RWPE1 (cell line): ENCODE measurements around the gene UHRF1.
A peak's percentile ranks its signal among the peaks of the same experiment; 100 is the strongest.

ENCODE experiments used
- CTCF ChIA-PET: fragments of 350-600 bp; sonication (Branson Sonifier 250); formaldehyde crosslinking; extraction: SDS; loops from one replicate; lab custom pipeline; 2021; lab: Yijun Ruan, JAX
- POLR2A ChIA-PET: fragments of 400-600 bp; formaldehyde crosslinking; extraction: SDS; loops from one replicate; lab custom pipeline; 2020; ENCODE audit warnings: antibody characterized with exemption; ENCODE audit not compliant: low non-redundant PET; lab: Yijun Ruan, JAX
- DNase-seq: peaks from one replicate; pipeline ENCODE4 v3.0.0; 2012; ENCODE audit warnings: low spot score
- H3K27ac ChIP-seq: fragments of 450-650 bp; 2 replicates; pipeline ENCODE4 v1.5.1; 2017
- CTCF ChIP-seq: fragments of 450-650 bp; conservative IDR thresholded peaks from 2 replicates; pipeline ENCODE4 v1.5.1; 2017; ENCODE audit warnings: low read depth, mild to moderate bottlenecking

Gene UHRF1

DNA sequence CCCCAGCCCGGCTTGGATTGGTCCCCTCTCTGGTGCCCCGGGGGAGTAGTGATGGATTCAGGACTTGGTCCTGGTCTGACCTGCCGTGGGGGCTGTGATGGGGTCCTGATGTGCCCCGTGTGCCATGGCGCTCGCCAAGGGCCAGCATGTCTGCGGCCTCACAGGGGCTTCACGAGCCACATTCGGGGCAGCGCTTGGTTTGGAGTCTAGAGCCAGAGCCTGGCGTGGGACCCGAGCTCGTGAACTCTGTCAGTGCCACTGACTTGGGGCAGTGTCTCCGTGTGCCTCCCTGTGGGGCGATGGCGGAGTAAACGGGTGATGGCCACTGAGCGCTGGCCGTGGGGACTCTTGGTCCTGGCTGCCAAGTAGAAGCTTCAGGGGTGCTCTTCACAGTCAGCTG, 76.8 kb downstream of the UHRF1 start:
- TF ChIP-seq CTCF = no peak
- no peak overlapping the region for H3K27ac ChIP-seq
- CTCF ChIA-PET = no interaction called here
- DNase-seq = no peak
- POLR2A ChIA-PET = no interaction called here

- CTCF ChIA-PET = no interaction called here
- H3K27ac ChIP-seq = no peak overlapping the region
- POLR2A ChIA-PET = no interaction called here
- TF ChIP-seq CTCF = no peak
- no peak for DNase-seq
Observed at GRCh38 chr19:4986471-4986891, 77.2 kb downstream of the UHRF1 start.

DNA sequence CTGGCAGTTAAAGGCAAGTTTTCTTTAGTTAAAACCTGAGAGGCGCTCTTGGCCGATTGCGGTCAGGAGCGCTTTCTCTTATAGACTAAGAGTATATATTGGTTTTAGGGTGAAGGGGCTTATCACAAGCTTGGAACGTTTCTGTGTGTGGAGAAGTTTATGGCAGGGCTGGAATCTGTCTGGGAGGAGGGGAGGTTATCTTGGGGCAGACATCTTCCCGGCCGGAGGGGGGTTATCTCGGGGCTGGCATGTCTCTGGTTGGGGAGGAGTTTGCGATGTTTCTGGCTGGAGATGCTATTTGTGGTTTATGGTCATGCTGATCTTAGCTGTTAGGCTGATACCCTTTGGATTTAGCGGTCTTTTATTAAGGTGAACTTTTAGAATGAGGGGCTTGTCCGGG, 78.0 kb downstream of the UHRF1 start:
- H3K27ac ChIP-seq = no peak overlapping the region
- ChIA-PET CTCF (interaction anchor here (1.3 kb wide), 1 partner anchor 14 kb away, joined by 4 read pairs; no protein-coding TSS in a partner anchor), POLR2A (no interaction called here)
- no peak for TF ChIP-seq CTCF
- no peak for DNase-seq

DNA sequence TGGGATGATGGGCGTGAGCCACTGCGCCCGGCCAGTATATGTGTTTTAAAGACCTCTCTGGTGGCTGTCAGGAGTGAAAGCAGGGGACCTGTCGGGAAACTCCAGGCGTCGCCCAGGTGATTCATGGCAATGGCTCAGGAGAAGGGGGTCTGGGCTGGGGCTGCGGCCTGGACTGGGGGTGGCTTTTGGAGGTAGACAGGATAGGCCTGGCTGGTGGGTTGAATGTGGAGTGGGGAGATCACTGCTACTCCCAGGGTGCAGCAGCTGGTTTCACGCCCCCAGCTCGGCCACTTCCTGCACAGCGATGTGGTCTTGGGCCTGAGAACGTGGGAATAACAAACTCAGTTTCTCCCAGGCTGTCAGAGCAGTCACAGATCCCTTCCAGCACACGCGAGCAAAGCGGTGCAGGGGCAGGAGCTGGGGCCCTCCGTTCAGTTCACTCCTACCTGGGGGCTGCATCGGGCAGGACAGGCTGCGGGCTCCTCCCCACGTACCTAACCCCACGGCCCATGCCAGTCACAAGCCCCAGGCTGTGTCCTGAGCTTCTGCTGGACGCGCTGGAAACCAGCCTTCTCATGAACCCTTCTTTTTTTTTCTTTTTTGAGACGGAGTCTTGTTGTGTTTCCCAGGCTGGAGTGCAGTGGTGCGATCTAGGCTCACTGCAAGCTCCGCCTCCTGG, 78.5 kb downstream of the UHRF1 start:
- ChIA-PET CTCF (interaction anchor here (0.5 to 1.3 kb wide), 4 partner anchors 14 to 617 kb away, joined by 3 to 4 read pairs (median 4); no protein-coding TSS in a partner anchor), POLR2A (no interaction called here)
- no peak for DNase-seq
- no peak for TF ChIP-seq CTCF
- peak overlapping the region; percentile 28 for H3K27ac ChIP-seq

DNA sequence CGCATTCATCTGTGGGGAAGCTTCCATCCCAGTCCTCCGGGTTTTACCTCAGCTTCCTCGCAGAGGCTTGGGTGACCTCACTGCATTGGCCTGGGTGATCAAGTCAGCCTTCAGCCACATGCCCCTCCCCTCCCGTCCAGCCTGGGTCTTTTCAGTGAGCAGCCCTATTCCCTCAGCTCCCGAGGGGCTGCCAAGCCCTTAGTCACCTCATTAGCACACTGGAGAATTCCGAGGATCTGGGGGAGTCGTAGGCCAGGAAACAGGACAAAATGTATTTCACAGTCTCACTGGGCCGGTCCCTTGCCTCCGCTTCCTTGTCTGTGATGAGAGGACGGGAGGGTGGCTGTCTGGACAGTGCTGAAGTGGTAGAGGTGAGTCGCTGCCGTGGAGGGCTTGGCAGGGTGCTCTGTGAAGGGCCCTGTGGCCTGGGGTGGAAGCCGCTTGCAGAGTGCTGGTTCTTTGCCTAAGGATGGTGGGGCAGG, 79.5 kb downstream of the UHRF1 start:
- ChIA-PET POLR2A (no interaction called here), CTCF (interaction anchor here (0.7 kb wide), 1 partner anchor 14 kb away, joined by 3 read pairs; no protein-coding TSS in a partner anchor)
- DNase-seq = no peak
- TF ChIP-seq CTCF = no peak
- H3K27ac ChIP-seq = peak overlapping the region; percentile 28

GRCh38 chr19:4990306-4990705, 81.0 kb downstream of the UHRF1 start:
- DNase-seq = no peak
- ChIA-PET POLR2A (no interaction called here), CTCF (no interaction called here)
- no peak for TF ChIP-seq CTCF
- peak overlapping the region; percentile 32 for H3K27ac ChIP-seq
